ENCODE results near the gene LRRC8B.
A peak's percentile ranks its signal among the peaks of the same experiment; 100 is the strongest.
"Not testable (repeated sequence)": the region's sequence is repeated elsewhere in the genome, so short reads cannot be mapped to it uniquely, and the experiment has no call there.

The LRRC8B gene

DNA sequence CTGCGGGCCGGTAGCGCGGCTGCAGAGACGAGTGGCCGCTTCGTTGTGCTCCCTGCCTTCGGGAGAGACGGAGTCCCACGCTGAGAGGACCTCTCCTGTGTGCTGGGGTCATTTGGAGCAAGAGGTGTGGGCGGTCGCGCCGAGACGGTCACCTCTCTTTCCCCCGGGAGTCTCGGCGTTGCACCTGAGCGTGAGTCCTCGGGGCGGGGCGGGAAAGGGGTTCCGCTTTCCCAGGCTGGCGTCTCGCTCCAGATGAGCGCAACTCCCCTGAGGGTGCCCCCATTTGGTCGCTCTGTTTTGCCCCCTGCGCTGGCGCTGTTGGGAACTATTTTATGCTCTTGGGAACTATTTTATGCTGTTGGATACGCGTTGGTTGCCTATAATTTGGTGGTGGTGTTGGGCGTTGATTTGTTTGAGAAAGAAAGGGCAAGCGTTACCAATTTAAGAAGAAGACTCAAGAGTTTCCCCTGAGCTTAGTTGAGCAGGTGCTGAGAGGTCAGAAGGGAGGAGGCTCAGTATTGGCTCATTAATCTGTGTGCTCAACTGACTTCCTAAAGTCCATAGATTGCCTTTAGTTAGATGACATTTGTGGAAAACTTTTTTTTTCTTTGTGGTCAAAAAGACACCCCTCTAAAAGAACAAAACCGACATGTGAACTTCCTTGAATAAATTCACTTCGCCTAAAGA, 683 bp downstream of the LRRC8B start:
- DNase-seq: peak; percentile 5

- DNase-seq: no peak
These were observed 2.6 kb downstream of the LRRC8B start for GRCh38 chr1:89527256-89527655.

- DNase-seq: no peak
These were observed 3.2 kb downstream of the LRRC8B start for GRCh38 chr1:89527750-89528381.

DNA sequence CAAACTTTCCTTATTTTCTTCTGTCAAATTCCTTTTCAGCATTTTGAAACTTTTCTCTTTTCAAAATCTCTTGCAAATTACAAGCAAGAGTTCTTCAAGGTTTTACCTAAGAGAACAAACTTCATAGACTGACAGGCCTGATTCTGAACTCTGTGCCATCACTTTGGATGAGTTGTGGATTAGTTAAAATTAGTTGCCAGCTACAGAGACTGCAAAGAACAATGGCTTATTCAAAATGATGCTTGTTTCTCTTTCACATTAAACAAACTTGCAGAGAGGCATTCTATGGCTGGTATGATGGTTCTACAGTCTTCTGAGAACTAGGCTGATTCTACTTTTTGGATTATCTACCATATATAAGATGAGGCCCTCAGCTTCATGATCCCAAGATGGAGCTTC, 3.8 kb downstream of the LRRC8B start:
- no peak for DNase-seq

DNA sequence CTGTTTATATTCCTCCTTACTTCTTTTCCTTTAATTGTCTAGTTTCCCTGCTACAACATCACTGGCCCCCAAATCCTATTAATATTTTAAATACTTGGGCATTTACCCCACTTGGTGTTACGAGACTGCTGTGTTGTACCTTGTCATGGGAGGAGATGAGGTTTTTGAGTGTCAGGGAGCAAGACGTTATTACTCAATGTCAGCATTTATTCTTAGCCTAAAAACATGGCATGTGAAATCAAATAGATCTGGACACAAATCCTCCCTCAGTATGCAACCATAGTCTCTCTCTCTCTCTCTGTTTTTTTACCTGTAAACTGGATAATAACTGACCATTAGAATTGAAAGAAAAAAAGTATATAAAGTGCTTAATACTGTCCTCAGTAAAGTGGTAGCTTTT, 4.6 kb downstream of the LRRC8B start:
- DNase-seq: no peak

- DNase-seq: no peak
These were observed 5.9 kb downstream of the LRRC8B start for GRCh38 chr1:89530444-89531089.

- DNase-seq: no peak
These were observed 7.0 kb downstream of the LRRC8B start for GRCh38 chr1:89531480-89532139.

DNA sequence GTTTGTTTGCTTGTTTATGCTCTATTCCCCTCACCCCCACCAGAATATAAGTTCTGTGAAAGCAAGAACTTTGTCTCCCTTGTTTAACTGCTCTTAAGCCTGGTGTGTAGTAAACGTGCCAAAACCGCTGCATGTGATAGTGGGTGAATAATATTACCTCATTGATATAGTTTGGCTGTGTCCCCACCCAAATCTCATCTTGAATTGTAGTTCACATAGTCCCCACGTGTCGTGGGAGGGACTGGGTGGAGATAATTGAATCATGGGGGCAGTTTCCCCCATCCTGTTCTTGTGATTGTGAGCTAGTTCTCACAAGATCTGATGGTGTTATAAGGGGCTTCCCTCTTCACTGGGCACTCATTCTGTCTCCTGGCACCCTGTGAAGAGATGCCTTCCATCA, 7.6 kb downstream of the LRRC8B start:
- no peak for DNase-seq

DNA sequence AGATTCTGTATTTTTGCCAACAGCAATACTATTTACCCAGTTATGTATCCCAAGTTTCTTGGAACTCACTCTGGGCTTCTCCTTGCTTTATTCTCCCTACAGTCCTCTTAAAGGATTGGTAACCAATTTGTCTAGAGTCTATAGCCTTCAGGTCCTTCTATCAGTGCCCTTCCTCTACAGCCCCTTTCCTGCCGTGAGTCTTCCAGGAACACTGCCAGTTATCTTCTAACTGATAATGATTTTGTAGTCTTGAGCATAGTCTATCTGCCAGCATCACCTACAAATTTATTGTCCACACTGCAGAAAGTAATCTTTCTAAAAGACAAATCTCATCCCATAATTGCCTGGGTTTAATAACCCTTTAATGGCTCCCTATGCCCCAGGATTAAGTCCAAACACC, 8.2 kb downstream of the LRRC8B start:
- no peak for DNase-seq

GRCh38 chr1:89535537-89535936, 10.9 kb downstream of the LRRC8B start:
- DNase-seq: no peak

- DNase-seq: no peak
These were observed 12.1 kb downstream of the LRRC8B start for GRCh38 chr1:89536555-89537341.

DNA sequence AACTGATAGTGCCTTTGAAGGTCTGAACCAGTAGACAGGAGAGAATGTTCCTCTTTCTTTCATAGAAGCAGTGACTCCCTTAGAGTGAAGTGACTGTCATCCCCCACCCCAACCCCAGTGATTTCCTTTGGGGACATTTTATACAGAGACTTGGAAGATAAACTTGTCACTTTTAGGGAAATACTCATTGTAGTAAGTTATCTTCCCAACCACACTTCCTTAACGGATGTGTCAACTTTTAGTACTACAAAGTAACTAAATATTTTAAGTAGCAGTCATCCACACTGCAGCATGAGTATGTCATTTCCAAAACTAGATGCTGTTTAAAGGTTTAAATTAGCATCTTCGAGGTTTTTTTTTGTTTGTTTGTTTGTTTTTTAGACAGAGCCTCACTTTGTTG, 13.7 kb downstream of the LRRC8B start:
- no peak for DNase-seq

DNA sequence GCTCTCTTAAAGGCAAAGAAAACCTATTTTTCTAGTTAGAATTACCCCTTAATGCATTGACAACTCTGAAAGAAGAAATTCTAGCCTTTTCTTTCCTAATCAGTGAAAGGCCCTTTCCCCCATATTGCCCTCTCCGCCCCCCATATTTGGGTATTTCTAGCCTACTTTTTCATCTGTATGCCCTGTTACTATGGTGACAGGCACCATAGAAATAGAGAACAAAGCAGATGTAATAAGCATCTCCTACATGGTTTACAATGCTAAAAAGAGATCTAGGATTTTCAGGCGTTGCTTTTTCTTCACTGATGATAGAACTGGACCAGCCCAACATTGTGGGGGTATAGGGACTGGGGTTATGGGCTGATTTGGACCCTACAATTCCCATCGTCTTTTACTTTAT, 14.5 kb downstream of the LRRC8B start:
- DNase-seq: no peak

DNA sequence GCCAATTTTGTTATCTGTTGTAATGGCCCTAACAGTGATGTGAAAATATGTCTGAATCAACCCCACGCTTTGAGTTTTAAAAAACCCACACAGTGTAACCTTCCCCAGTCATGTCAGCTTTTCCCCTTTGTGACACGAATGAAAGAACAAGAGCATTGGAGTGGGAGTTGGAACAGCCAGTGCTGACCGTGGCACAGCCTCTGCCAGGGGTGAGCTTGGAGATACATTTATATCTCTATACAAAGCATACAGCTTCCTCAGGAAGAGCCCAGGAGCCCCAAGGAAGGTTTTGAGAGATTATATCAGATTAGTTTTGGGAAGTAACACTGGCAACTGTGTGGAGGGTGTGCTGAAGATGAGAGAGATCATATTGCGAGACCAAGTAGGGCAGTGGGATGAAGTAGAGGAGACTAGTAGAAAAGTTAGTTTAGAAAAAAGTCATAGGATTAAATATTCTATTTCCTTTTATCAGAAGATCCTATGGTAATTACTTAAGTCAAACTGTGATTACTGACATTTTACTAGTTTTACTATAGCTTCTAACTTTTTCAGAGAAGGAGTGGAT, 15.9 kb downstream of the LRRC8B start:
- no peak for DNase-seq

DNA sequence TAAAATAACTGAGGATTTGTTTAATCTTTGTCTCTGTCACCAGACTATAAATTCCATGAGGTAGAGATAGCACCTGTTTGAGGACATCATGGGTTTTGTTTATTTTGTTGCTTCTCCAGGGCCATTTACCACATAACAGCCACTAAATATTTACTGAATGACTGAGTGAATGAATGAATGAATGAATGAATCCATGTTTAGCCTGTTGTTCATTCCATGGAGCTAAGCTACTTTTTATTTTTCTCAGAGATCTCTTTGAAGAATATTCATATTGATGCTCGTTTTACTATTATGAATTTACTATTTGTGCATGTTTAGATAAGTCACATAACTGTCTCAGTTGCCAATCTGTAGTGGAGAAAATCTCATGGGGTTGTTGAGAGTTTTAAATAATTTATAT, 17.7 kb downstream of the LRRC8B start:
- no peak for DNase-seq

GRCh38 chr1:89543632-89544031, 19.0 kb downstream of the LRRC8B start:
- not testable (repeated sequence) for DNase-seq

DNA sequence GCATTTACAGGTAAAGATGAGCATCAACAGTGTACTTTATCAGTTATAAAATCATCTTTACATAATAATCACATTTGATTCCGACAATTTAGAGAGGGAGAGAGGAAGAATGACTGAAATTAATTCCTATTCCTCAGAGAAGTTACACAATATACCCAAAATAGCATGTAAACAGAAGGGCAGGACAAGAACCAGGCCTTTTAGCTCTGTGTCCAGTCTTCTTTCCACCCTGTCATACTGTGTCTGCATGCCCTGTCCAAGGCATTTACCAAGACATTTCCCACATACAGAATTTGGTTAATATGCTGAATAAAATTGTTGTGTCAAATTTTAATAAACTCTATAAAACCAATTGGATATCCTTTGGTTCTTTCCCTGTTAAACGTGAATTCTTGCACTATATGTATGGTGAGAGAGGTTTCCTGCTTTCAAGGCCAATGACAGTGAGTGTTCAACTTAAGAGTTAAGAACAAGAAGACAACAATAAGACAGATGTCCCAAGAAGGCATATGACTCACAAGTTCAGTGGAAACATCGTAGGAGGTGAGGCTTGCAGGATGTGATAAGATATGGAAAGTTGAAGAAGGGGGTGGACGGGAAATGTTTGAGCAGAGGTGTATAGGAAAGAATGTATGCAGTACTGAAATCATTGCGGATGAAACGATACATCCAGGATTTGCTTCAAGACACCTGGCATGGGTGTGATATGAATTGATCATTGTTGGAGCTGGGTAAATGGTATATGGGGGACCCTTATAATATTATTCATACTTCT, 20.8 kb downstream of the LRRC8B start:
- DNase-seq: no peak

GRCh38 chr1:89546082-89546889, 21.7 kb downstream of the LRRC8B start:
- no peak for DNase-seq

- DNase-seq: no peak
These were observed 22.4 kb downstream of the LRRC8B start for GRCh38 chr1:89546934-89547562.

DNA sequence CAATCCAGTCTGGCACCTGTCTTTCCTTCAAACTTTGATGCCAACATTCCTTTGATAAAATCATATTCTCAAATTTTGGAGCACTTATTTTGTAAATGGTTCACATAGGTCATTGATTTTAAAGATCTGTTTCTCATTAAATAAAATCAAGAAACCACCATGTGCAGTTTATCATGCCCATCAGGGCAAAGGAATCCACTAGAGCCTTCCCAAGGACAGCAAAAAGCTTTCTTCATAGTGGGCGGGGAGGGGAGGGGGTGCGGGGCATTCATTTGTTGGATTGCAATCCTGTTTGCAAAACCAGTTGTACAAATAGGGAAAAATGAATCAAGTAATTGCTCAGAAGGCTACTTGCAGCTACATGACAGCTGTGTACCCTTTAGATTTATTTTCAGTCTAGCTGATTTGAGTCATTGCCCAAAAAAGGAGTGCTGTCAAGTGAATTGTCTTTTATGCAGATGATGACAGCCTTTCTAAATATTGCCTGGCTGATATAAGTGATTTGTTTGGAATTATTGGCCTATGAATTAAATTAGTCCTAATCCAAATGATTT, 23.0 kb downstream of the LRRC8B start:
- DNase-seq: peak; percentile 27
